Heart left ventricle (tissue), 16 donors: Measurements from ENCODE around the gene CSNK1G1. TPM values are rescaled to one million over a fixed set of nuclear protein-coding genes. Genes with fewer than 3 reads are reported as not detected.

Experiments used
- ATAC-seq, 4 donors: fragments of 200-7000 bp; cut with Tn5 transposase; one replicate each; pipeline ENCODE4 v1.9.1; 2020 to 2022; ENCODE audit warnings: moderate library complexity in 4 of 4, mild to moderate bottlenecking in 3 of 4, moderate number of reproducible peaks in 1 of 4
- DNase-seq, 5 donors: peaks; one replicate each; pipeline ENCODE4 v3.0.0-alpha.2; 2020
- H3K27ac ChIP-seq, 12 donors: fragments of 200-600 bp; sonication (generic) in 4 of 12; one replicate each; pipeline versions ENCODE4 v1.5.0 to v1.8.0; 2016 to 2022; ENCODE audit warnings: mild to moderate bottlenecking in 2 of 12
- H3K27me3 ChIP-seq, 9 donors: fragments of 200-600 bp; sonication (generic) in 2 of 9; one replicate each; pipeline versions ENCODE4 v1.5.1 to v1.8.0; 2016 to 2022; ENCODE audit warnings: mild to moderate bottlenecking in 3 of 9
- H3K36me3 ChIP-seq, 9 donors: fragments of 200-600 bp; sonication (generic) in 2 of 9; one replicate each; pipeline versions ENCODE4 v1.5.0 to v1.8.0; 2018 to 2022; ENCODE audit warnings: mild to moderate bottlenecking in 2 of 9
- H3K4me1 ChIP-seq, 12 donors: fragments of 200-600 bp; sonication (generic) in 4 of 12; one replicate each; pipeline versions ENCODE4 v1.5.0 to v1.8.0; 2016 to 2022; ENCODE audit warnings: mild to moderate bottlenecking in 3 of 12
- H3K4me3 ChIP-seq, 12 donors: fragments of 200-600 bp; sonication (generic) in 4 of 12; one replicate each; pipeline versions ENCODE4 v1.5.0 to v1.8.0; 2017 to 2022; ENCODE audit warnings: mild to moderate bottlenecking in 9 of 12, moderate library complexity in 4 of 12
- H3K9me3 ChIP-seq, 12 donors: fragments of 200-600 bp; sonication (generic) in 4 of 12; one replicate each; pipeline versions ENCODE4 v1.5.0 to v1.8.0; 2016 to 2022; ENCODE audit warnings: mild to moderate bottlenecking in 1 of 12
- CTCF ChIP-seq, 12 donors: fragments of 200-600 bp; sonication (generic) in 4 of 12; IDR thresholded peaks; one replicate each; pipeline versions ENCODE4 v1.5.0 to v1.8.0; 2018 to 2022; ENCODE audit warnings: antibody characterized with exemption in 12 of 12, mild to moderate bottlenecking in 5 of 12
- POLR2A ChIP-seq, 2 donors: fragments of 450-650 bp; IDR thresholded peaks; one replicate each; pipeline ENCODE4 v1.6.1; 2017; ENCODE audit warnings: antibody characterized with exemption in 2 of 2, mild to moderate bottlenecking in 2 of 2, moderate library complexity in 2 of 2
- WGBS, 4 donors: extraction: QIAGEN DNeasy Blood & Tissue Kit in 2 of 4; methylation state at CpG; one replicate each; pipeline versions ENCODE4 v1.1.5 to v1.1.7; 2013 to 2018; 5-methylcytosine and 5-hydroxymethylcytosine counted together
- intact Hi-C, 10 donors: fragments of 100-400 bp; cut with DNase I; formaldehyde crosslinking; loops; one replicate each; pipeline versions ENCODE4 v1.11.1 to v1.14.2; 2022
- polyA plus RNA-seq, 2 donors: library from polyadenylated mRNA; stranded (reverse); fragments of 200-250 nt; gene quantifications; one replicate each; pipeline ENCODE4 v1.2.3, GENCODE V29; 2013
- total RNA-seq, 9 donors: library from RNA; depleted of rRNA in 2 of 9; stranded (reverse); fragments of >200 nt in 2 of 9; fragmentation: NEBNext Ultra II Directional in 3 of 9; extraction: Animal tissue kit (Norgen Biotek cat#: 25700) in 3 of 9; gene quantifications; one replicate each; pipeline versions ENCODE4 v1.1.0 to v1.2.4, GENCODE V29; 2016 to 2023
- donor health status: ischemic (EF 13 %, LVEDD 7.1; RV severe dilation, severe dysfunction).
- donor health status: healthy with polysubstance abuse.
- donor health status: DM: no; HTN: yes; CAD: no.
- donor health status: DM: no; HTN: no; CAD: no.
- donor health status: ischemic (EF 25% LVEDD 6.9; RV normal size, moderate dysfunction).
- donor health status: ischemic (EF 25% LVEDD 5.7; RV mildly dilated, moderate dysfunction).
- donor health status: healthy.
- donor health status: DM: yes; HTN: yes; CAD: no.
- donor health status: ischemic (EF 35%, LVEDD 5.7; RV mildly dilated, moderate dysfunction).
- donor health status: nonischemic (EF 11% LVEDD 7.7; RV severe dilation, severe dysfunction).
- donor health status: DM: yes; HTN: yes; CAD: no.
- donor health status: PGD.
- donor health status: ischemic (EF 29% LVEDD 5.4; RV normal size, mild dysfunction).
- donor health status: nonischemic (EF 23%, LVEDD 6.1; RV moderate dilation, normal function).

The CSNK1G1 gene
- total and polyA plus RNA-seq, 11 donors, result 1.4 to 15.0 (median 7.4) TPM

- peaks cover 0 to 73% (median 64%) of the 10 kb centered on the region in 9 donors for H3K36me3 ChIP-seq
- peaks cover 16 to 85% (median 64%) of the 10 kb centered on the region in 12 donors for H3K4me1 ChIP-seq
- no peaks in the 10 kb centered on the region for H3K9me3 ChIP-seq
- peaks cover 0 to 24% (median 0%) of the 10 kb centered on the region in 9 donors for H3K27me3 ChIP-seq
- no peak overlapping the region for H3K4me3 ChIP-seq
- ATAC-seq (no peak), DNase-seq (no peak)
- H3K27ac ChIP-seq, result peak overlapping the region in 5 of 12 donors; percentile 57 to 69 (median 61)
- WGBS, 4 donors, result 86 to 94% (median 92%) methylated on average over 15 of the region's 15 CpGs
- intact Hi-C loops, result no loop called here
- TF ChIP-seq POLR2A (IDR thresholded peaks at IDR 0.05) (no peak), CTCF (IDR thresholded peaks at IDR 0.05) (no peak)
Measured at GRCh38 chr15:64155802-64156651, 199.9 kb downstream of the CSNK1G1 start.

- Histone ChIP-seq H3K27me3 (peaks cover 0 to 24% (median 0%) of the 10 kb centered on the region in 9 donors), H3K27ac (peak overlapping the region in 11 of 12 donors; percentile 50 to 88 (median 80)), H3K9me3 (no peaks in the 10 kb centered on the region), H3K4me3 (peak overlapping the region in 3 of 12 donors; percentile 2 to 8 (median 3)), H3K4me1 (peaks cover 10 to 64% (median 42%) of the 10 kb centered on the region in 12 donors), H3K36me3 (peaks cover 0 to 50% (median 41%) of the 10 kb centered on the region in 9 donors)
- whole genome bisulfite sequencing, 4 donors, result 18 to 21% (median 19%) methylated on average over 12 of the region's 12 CpGs
- intact Hi-C loops, result loop anchor here in 7 of 10 donors (5.0 kb wide), 3 partner anchors 46 to 61 kb away; partner anchors contain the start of genes SNX1 (in 6 of the 7) and CIAO2A (in 1 of the 7)
- ATAC-seq, result peak; percentile 72 to 91 (median 77)
- peak; percentile 88 to 95 (median 91) for DNase-seq
- no peak for TF ChIP-seq POLR2A (IDR thresholded peaks at IDR 0.05)
- TF ChIP-seq CTCF (IDR thresholded peaks at IDR 0.05), result peak; percentile 94 to 99 (median 98)
Measured at GRCh38 chr15:64153480-64154367, 202.2 kb downstream of the CSNK1G1 start.

- peaks cover 10 to 54% (median 35%) of the 10 kb centered on the region in 12 donors for H3K4me1 ChIP-seq
- intact Hi-C loops, result loop anchor here in 7 of 10 donors (5.0 kb wide), 3 partner anchors 45 to 60 kb away; partner anchors contain the start of genes SNX1 (in 6 of the 7) and CIAO2A (in 1 of the 7)
- H3K36me3 ChIP-seq, result peaks cover 0 to 41% (median 31%) of the 10 kb centered on the region in 9 donors
- no peaks in the 10 kb centered on the region for H3K9me3 ChIP-seq
- DNase-seq (peak in 2 of 5 donors; percentile 22 to 37), ATAC-seq (no peak)
- TF ChIP-seq CTCF (IDR thresholded peaks at IDR 0.05), result no peak
- peaks cover 0 to 24% (median 0%) of the 10 kb centered on the region in 9 donors for H3K27me3 ChIP-seq
- H3K27ac ChIP-seq, result peak overlapping the region in 4 of 12 donors; percentile 7 to 88 (median 80)
- H3K4me3 ChIP-seq, result peak overlapping the region; percentile 35 to 59 (median 49)
- WGBS, 4 donors, result 30 to 55% (median 40%) methylated on average over 11 to 27 of the region's 27 CpGs
Measured at GRCh38 chr15:64152507-64153387, 203.2 kb downstream of the CSNK1G1 start.
